HG03432 (cell line): ENCODE results near the gene SPX.
A peak's percentile ranks its signal among the peaks of the same experiment; 100 is the strongest.

ENCODE experiments used
- ATAC-seq: cut with Tn5 transposase; IDR thresholded peaks from one replicate; pipeline ENCODE4 v1.9.1; 2021; ENCODE audit warnings: mild to moderate bottlenecking, moderate library complexity; ENCODE audit not compliant: unreplicated experiment

The SPX gene

GRCh38 chr12:21526053-21526452 lies at the start of gene SPX:
Gene SPX, plus strand, starts transcription at chr12:21526296. Its CDS starts 177 bp downstream, at chr12:21526473.
- ATAC-seq, result no peak

- ATAC-seq, result no peak
Measured at GRCh38 chr12:21476949-21477348, 49.1 kb upstream of the SPX start.

- no peak for ATAC-seq
Measured at GRCh38 chr12:21478756-21479455, 47.2 kb upstream of the SPX start.

- no peak for ATAC-seq
Measured at GRCh38 chr12:21483531-21483930, 42.6 kb upstream of the SPX start.

GRCh38 chr12:21485998-21486397 lies 40.1 kb upstream of the SPX start:
- ATAC-seq, result no peak

GRCh38 chr12:21499765-21500164 lies 26.3 kb upstream of the SPX start:
- no peak for ATAC-seq

- ATAC-seq, result no peak
Measured at GRCh38 chr12:21500786-21501257, 25.3 kb upstream of the SPX start.

- ATAC-seq, result peak; percentile 99
Measured at GRCh38 chr12:21501258-21502163, 24.6 kb upstream of the SPX start, which contains the start of the genes GOLT1B and RECQL. Gene GOLT1B, plus strand, starts transcription at chr12:21501789. Its CDS starts 135 bp downstream, at chr12:21501924. Gene RECQL, minus strand, starts transcription at chr12:21501635. Its CDS starts 2,065 bp downstream, at chr12:21499570.

- ATAC-seq, result no peak
Measured at GRCh38 chr12:21502164-21502496, 24.0 kb upstream of the SPX start.

GRCh38 chr12:21502872-21503271 lies 23.2 kb upstream of the SPX start:
- ATAC-seq, result no peak

GRCh38 chr12:21505888-21506287 lies 20.2 kb upstream of the SPX start:
- ATAC-seq, result no peak

GRCh38 chr12:21507849-21508248 lies 18.2 kb upstream of the SPX start:
- no peak for ATAC-seq

GRCh38 chr12:21509768-21510167 lies 16.3 kb upstream of the SPX start:
- ATAC-seq, result peak; percentile 94

GRCh38 chr12:21516281-21516680 lies 9.8 kb upstream of the SPX start:
- ATAC-seq, result no peak

GRCh38 chr12:21518451-21518850 lies 7.6 kb upstream of the SPX start:
- ATAC-seq, result no peak

- ATAC-seq, result no peak
Measured at GRCh38 chr12:21521541-21521940, 4.6 kb upstream of the SPX start.

- ATAC-seq, result no peak
Measured at GRCh38 chr12:21523148-21523547, 2.9 kb upstream of the SPX start.

GRCh38 chr12:21526721-21527345 lies 737 bp downstream of the SPX start:
- ATAC-seq, result no peak

GRCh38 chr12:21527451-21528180 lies 1.5 kb downstream of the SPX start:
- peak; percentile 97 for ATAC-seq

GRCh38 chr12:21528953-21529352 lies 2.9 kb downstream of the SPX start:
- no peak for ATAC-seq

- no peak for ATAC-seq
Measured at GRCh38 chr12:21529456-21529855, 3.4 kb downstream of the SPX start.
